ENCODE data around the gene SPIC. TPM values are rescaled to one million over a fixed set of nuclear protein-coding genes. Genes with fewer than 3 reads are reported as not detected.

SPIC gene
- total and polyA plus RNA-seq, 2 of the 8 experiments (the other 6 are each of a cell fraction or from before 2014, with no cell fraction given) = not detected

GRCh38 chr12:101436136-101436535 lies 39.0 kb upstream of the SPIC start:
- H2BK20ac ChIP-seq (ENCODE audit: low read length) = no peak overlapping the region
- CTCF ChIA-PET (ENCODE audit: partially characterized antibody) = no interaction called here
- TF ChIP-seq PHF8 (conservative IDR thresholded peaks at IDR 0.05; ENCODE audit: low read depth, low read length) (no peak), MAX (IDR thresholded peaks at IDR 0.05) (no peak), SP1 (IDR thresholded peaks at IDR 0.05; ENCODE audit: low read depth, low read length) (no peak), CTCF (IDR thresholded peaks at IDR 0.05; ENCODE audit: control extremely low read depth in 1 of 3, insufficient read depth in 1 of 3, low read depth in 1 of 3, low read length in 3 of 3) (no peak)

More at GRCh38 chr12:101436136-101436535, 39.0 kb upstream of the SPIC start:
- Histone ChIP-seq H2AFZ (ENCODE audit: low read length) (no peak overlapping the region), H3K23ac (ENCODE audit: insufficient read length) (no peak overlapping the region), H3K36me3 (ENCODE audit: control insufficient read depth in 2 of 4, insufficient read depth in 4 of 4, low read length in 3 of 4) (no peaks in the 10 kb centered on the region), H3K18ac (ENCODE audit: extremely low read depth, low read length) (no peak overlapping the region), H3K79me1 (ENCODE audit: low read depth, low read length) (no peaks in the 10 kb centered on the region), H3K4ac (replicated peaks; ENCODE audit: insufficient read length, low read depth, low read length) (no peak overlapping the region), H4K8ac (ENCODE audit: extremely low read depth, insufficient read depth, low read length) (no peak overlapping the region), H3K4me2 (ENCODE audit: insufficient read depth in 1 of 2, low read depth in 2 of 2, low read length in 2 of 2) (no peak overlapping the region), H3K14ac (ENCODE audit: insufficient read length) (no peak overlapping the region), H2BK15ac (ENCODE audit: low read length) (no peak overlapping the region), H4K91ac (replicated peaks; ENCODE audit: insufficient read length, low read length) (no peak overlapping the region), H3K23me2 (ENCODE audit: low read depth, low read length) (no peaks in the 10 kb centered on the region), H3K27ac (ENCODE audit: low read depth, low read length) (no peak overlapping the region), H3K79me2 (ENCODE audit: control insufficient read depth in 1 of 2, insufficient read depth in 2 of 2, low read length in 2 of 2) (no peaks in the 10 kb centered on the region), H3K9ac (replicated peaks in 1 of 4; ENCODE audit: extremely low read depth in 1 of 4, low read depth in 3 of 4, low read length in 3 of 4) (no peak overlapping the region), H4K20me1 (replicated peaks in 1 of 2; ENCODE audit: control insufficient read depth in 1 of 2, insufficient read depth in 2 of 2, low read length in 2 of 2) (no peaks in the 10 kb centered on the region), H2BK5ac (ENCODE audit: low read depth, low read length) (no peak overlapping the region), H2BK120ac (replicated peaks; ENCODE audit: low read depth, low read length) (no peak overlapping the region), H3K4me3 (ENCODE audit: extremely low read depth in 1 of 4, insufficient read depth in 2 of 4, low read depth in 3 of 4, low read length in 4 of 4) (no peak overlapping the region), H3K9me3 (ENCODE audit: insufficient read depth in 2 of 2, low read depth in 1 of 2, low read length in 1 of 2) (no peaks in the 10 kb centered on the region), H3K27me3 (replicated peaks in 1 of 4; ENCODE audit: control insufficient read depth in 3 of 4, extremely low read depth in 1 of 4, insufficient read depth in 3 of 4, low read length in 3 of 4) (no peaks in the 10 kb centered on the region), H4K5ac (ENCODE audit: insufficient read length, low read depth, low read length) (no peak overlapping the region), H2BK12ac (ENCODE audit: low read depth, low read length) (no peak overlapping the region), H3K56ac (replicated peaks; ENCODE audit: insufficient read length, low read depth, low read length) (no peak overlapping the region), H2AK5ac (ENCODE audit: low read depth, low read length) (no peak overlapping the region), H3K4me1 (replicated peaks in 1 of 4; ENCODE audit: control insufficient read depth in 3 of 4, insufficient read depth in 4 of 4, low read length in 3 of 4) (no peaks in the 10 kb centered on the region)
- POLR2A ChIA-PET (ENCODE audit: partially characterized antibody) = no interaction called here
- no peak for FAIRE-seq
- no peak for DNase-seq (ENCODE audit: low read depth in 1 of 2, low spot score in 2 of 2)
